CD14-positive monocyte (primary cell): ENCODE results near the gene NPIPA7. TPM values are rescaled to one million over a fixed set of nuclear protein-coding genes. Genes with fewer than 3 reads are reported as not detected.
"Not testable (repeated sequence)": the region's sequence is repeated elsewhere in the genome, so short reads cannot be mapped to it uniquely, and the experiment has no call there.

Experiments used
- DNase-seq, 3 donors: peaks; one replicate each; pipeline ENCODE4 v3.0.0-alpha.2; 2011 to 2022
- H2AFZ ChIP-seq: 2 replicates; pipeline ENCODE4 v1.6.0; 2012; ENCODE audit warnings: mild to moderate bottlenecking, low read depth, low read length, inconsistent platforms; ENCODE audit not compliant: insufficient read depth, poor library complexity, severe bottlenecking
- H3K27ac ChIP-seq, 2 donors: 1 replicate in 1 of 2; 2 replicates in 1 of 2; pipeline ENCODE4 v1.5.1; 2012 to 2013; ENCODE audit warnings: low read length in 2 of 2, control low read depth in 1 of 2, inconsistent platforms in 1 of 2, low read depth in 1 of 2, mild to moderate bottlenecking in 1 of 2
- H3K27me3 ChIP-seq, 2 donors: one replicate each; pipeline versions ENCODE4 v1.6.0 to v1.6.1; 2011 to 2013; ENCODE audit warnings: low read length in 2 of 2; ENCODE audit not compliant: control insufficient read depth in 2 of 2, insufficient read depth in 2 of 2
- H3K36me3 ChIP-seq, 2 donors: replicated peaks in 1 of 2; 1 replicate in 1 of 2; 2 replicates in 1 of 2; pipeline versions ENCODE4 v1.5.1 to v1.6.1; 2012 to 2013; ENCODE audit warnings: low read length in 2 of 2, control low read depth in 1 of 2, inconsistent platforms in 1 of 2, mild to moderate bottlenecking in 1 of 2; ENCODE audit not compliant: insufficient read depth in 2 of 2, control insufficient read depth in 1 of 2
- H3K4me1 ChIP-seq, 2 donors: 1 replicate in 1 of 2; 2 replicates in 1 of 2; pipeline versions ENCODE4 v1.5.1 to v1.6.1; 2012 to 2013; ENCODE audit warnings: low read length in 2 of 2, control low read depth in 1 of 2, inconsistent platforms in 1 of 2, mild to moderate bottlenecking in 1 of 2, moderate library complexity in 1 of 2; ENCODE audit not compliant: insufficient read depth in 2 of 2, control insufficient read depth in 1 of 2
- H3K4me2 ChIP-seq: replicated peaks from 2 replicates; pipeline ENCODE3; 2012; ENCODE audit warnings: low read length, moderate library complexity, mild to moderate bottlenecking; ENCODE audit not compliant: poor library complexity, severe bottlenecking; ENCODE audit errors: extremely low read depth
- H3K4me3 ChIP-seq, 3 experiments: fragments of 200-600 bp in 1 of 3; sonication (generic) in 1 of 3; replicated peaks in 1 of 3; 1 replicate in 2 of 3; 2 replicates in 1 of 3; pipeline ENCODE4 v1.5.1; 2011 to 2013; ENCODE audit warnings: low read length in 3 of 3, mild to moderate bottlenecking in 3 of 3, control low read depth in 2 of 3, low read depth in 2 of 3, inconsistent platforms in 1 of 3, moderate library complexity in 1 of 3
- H3K79me2 ChIP-seq: 2 replicates; pipeline ENCODE4 v1.6.0; 2012; ENCODE audit warnings: mild to moderate bottlenecking, control low read depth, inconsistent platforms, low read length, moderate library complexity; ENCODE audit not compliant: insufficient read depth
- H3K9ac ChIP-seq: 2 replicates; pipeline ENCODE4 v1.6.0; 2017; ENCODE audit warnings: low read length, mild to moderate bottlenecking; ENCODE audit not compliant: insufficient read depth, poor library complexity, severe bottlenecking
- H3K9me3 ChIP-seq, 2 donors: replicated peaks in 1 of 2; 1 replicate in 1 of 2; 2 replicates in 1 of 2; pipeline versions ENCODE4 v1.5.1 to v1.6.1; 2012 to 2013; ENCODE audit warnings: low read length in 2 of 2, control low read depth in 1 of 2; ENCODE audit not compliant: control insufficient read depth in 1 of 2, insufficient read depth in 1 of 2
- H4K20me1 ChIP-seq: 2 replicates; pipeline ENCODE4 v1.6.0; 2012; ENCODE audit warnings: mild to moderate bottlenecking, low read length, control low read depth, moderate library complexity; ENCODE audit not compliant: insufficient read depth
- H3K27ac Mint-ChIP-seq, 7 donors: one replicate each; pipeline ENCODE4 v1.8.0; 2020; ENCODE audit warnings: mild to moderate bottlenecking in 7 of 7, mixed read lengths in 7 of 7, moderate library complexity in 6 of 7, inconsistent platforms in 2 of 7
- H3K27me3 Mint-ChIP-seq, 3 donors: one replicate each; pipeline ENCODE4 v1.8.0; 2021 to 2022; ENCODE audit warnings: low read depth in 3 of 3, mild to moderate bottlenecking in 3 of 3, mixed read lengths in 3 of 3, moderate library complexity in 3 of 3, inconsistent platforms in 1 of 3
- H3K36me3 Mint-ChIP-seq, 2 donors: one replicate each; pipeline ENCODE4 v1.8.0; 2020; ENCODE audit warnings: mixed read lengths in 2 of 2, inconsistent platforms in 1 of 2, mild to moderate bottlenecking in 1 of 2
- H3K4me1 Mint-ChIP-seq: one replicate; pipeline ENCODE4 v1.8.0; 2020; ENCODE audit warnings: mild to moderate bottlenecking, mixed read lengths
- H3K4me3 Mint-ChIP-seq, 2 donors: one replicate each; pipeline ENCODE4 v1.8.0; 2020; ENCODE audit warnings: mild to moderate bottlenecking in 2 of 2, mixed read lengths in 2 of 2, moderate library complexity in 1 of 2
- H3K9me3 Mint-ChIP-seq, 7 donors: one replicate each; pipeline ENCODE4 v1.8.0; 2020 to 2022; ENCODE audit warnings: mixed read lengths in 7 of 7, mild to moderate bottlenecking in 6 of 7, moderate library complexity in 6 of 7, inconsistent platforms in 2 of 7
- WGBS: methylation state at CpG from one replicate; pipeline ENCODE4 v1.1.5; 2013; ENCODE audit warnings: missing lambda C conversion rate; ENCODE audit not compliant: insufficient coverage; 5-methylcytosine and 5-hydroxymethylcytosine counted together
- intact Hi-C, 2 donors: fragments of 100-400 bp; cut with micrococcal nuclease; formaldehyde crosslinking; loops; one replicate each; pipeline versions ENCODE4 v1.15.0 to v1.15.1; 2023
- polyA plus RNA-seq, 3 donors: library from polyadenylated mRNA; depleted of rRNA in 1 of 3; unstranded in 2 of 3; stranded (reverse) in 1 of 3; fragments of 300-500 nt in 2 of 3; fragments of >200 nt in 1 of 3; fragmentation: Illumina TruSeq in 2 of 3; gene quantifications; 1 replicate in 2 of 3; 2 replicates in 1 of 3; pipeline ENCODE4 v1.2.3, GENCODE V29; 2012 to 2021
- small RNA-seq: library from RNA; depleted of rRNA; stranded (forward); fragments of <200 nt; gene quantifications from one replicate; pipeline ENCODE3, GENCODE V24; 2012; ENCODE audit warnings: low read depth; ENCODE audit not compliant: insufficient read length

Gene NPIPA7
- polyA plus RNA-seq, 3 donors = 17.7 TPM; not detected in 2

GRCh38 chr16:16431135-16431534 lies 52.2 kb downstream of the NPIPA7 start:
- H3K4me2 ChIP-seq, H3K9me3 Mint-ChIP-seq, intact Hi-C loops, H3K4me3 ChIP-seq, H3K27me3 ChIP-seq, H2AFZ ChIP-seq, H3K27ac ChIP-seq, H3K4me1 Mint-ChIP-seq, DNase-seq, H3K9ac ChIP-seq, H3K36me3 ChIP-seq, H3K79me2 ChIP-seq, H3K36me3 Mint-ChIP-seq, H3K27me3 Mint-ChIP-seq, H4K20me1 ChIP-seq, H3K4me1 ChIP-seq, H3K4me3 Mint-ChIP-seq, H3K27ac Mint-ChIP-seq, H3K9me3 ChIP-seq: not testable (repeated sequence)
- no CpG with 5 or more reads among the region's 3 CpGs for WGBS

GRCh38 chr16:16434711-16435110 lies 55.8 kb downstream of the NPIPA7 start:
- intact Hi-C loops, H3K4me3 ChIP-seq, H3K27me3 ChIP-seq, H3K4me1 Mint-ChIP-seq, H3K9me3 ChIP-seq, H3K4me3 Mint-ChIP-seq, H3K4me1 ChIP-seq, H3K27ac ChIP-seq, H3K79me2 ChIP-seq, H3K27me3 Mint-ChIP-seq, H3K36me3 ChIP-seq, H3K4me2 ChIP-seq, DNase-seq, H3K9me3 Mint-ChIP-seq, H4K20me1 ChIP-seq, H3K36me3 Mint-ChIP-seq, H2AFZ ChIP-seq, H3K9ac ChIP-seq, H3K27ac Mint-ChIP-seq: not testable (repeated sequence)
- WGBS = no CpG with 5 or more reads among the region's 3 CpGs

- H3K27me3 Mint-ChIP-seq, H3K4me2 ChIP-seq, H3K36me3 ChIP-seq, H3K4me1 Mint-ChIP-seq, H4K20me1 ChIP-seq, H3K79me2 ChIP-seq, H3K4me1 ChIP-seq, H3K4me3 ChIP-seq, H3K9me3 Mint-ChIP-seq, H3K27ac ChIP-seq, H3K27ac Mint-ChIP-seq, H2AFZ ChIP-seq, H3K4me3 Mint-ChIP-seq, DNase-seq, intact Hi-C loops, H3K9ac ChIP-seq, H3K9me3 ChIP-seq, H3K27me3 ChIP-seq, H3K36me3 Mint-ChIP-seq: not testable (repeated sequence)
- no CpG with 5 or more reads among the region's 2 CpGs for WGBS
Observed at GRCh38 chr16:16441401-16441800, 62.5 kb downstream of the NPIPA7 start.

Small RNA genes lying within 50 kb of the gene (small RNA-seq; reads per million reads assigned to genes)
- gene AC138969.3 (not detected), gene MIR6511A3 (not detected), gene MIR6770-2 (not detected)

Other genes with a start within 250 kb of the NPIPA7 start
- gene ABCC6, start 155.6 kb upstream of the NPIPA7 start, polyA plus RNA-seq = 10 to 100 TPM in 2 of 3 donors, 1 to 10 TPM in 1; 6.1 to 16.5 (median 14.7) TPM
- gene NOMO3, start 146.6 kb upstream of the NPIPA7 start, polyA plus RNA-seq = 10 to 100 TPM in 2 of 3 donors, 1 to 10 TPM in 1; 7.1 to 41.1 (median 39.0) TPM